Panc1 (cell line): ENCODE results near the gene NR2F6. TPM values are rescaled to one million over a fixed set of nuclear protein-coding genes. Genes with fewer than 3 reads are reported as not detected.

Source experiments
- total RNA-seq: library from RNA; stranded (reverse); gene quantifications from one replicate; pipeline ENCODE4 v1.2.1, GENCODE V29; 2021; ENCODE audit not compliant: unreplicated experiment

NR2F6 gene
- total RNA-seq, 1 experiment from 2014 or later = 173 TPM

Other genes with a start within 250 kb of the NR2F6 start
- gene CPAMD8, start 219.1 kb downstream of the NR2F6 start, total RNA-seq = 2.0 TPM
- 18.2 TPM for gene HAUS8, start 170.5 kb downstream of the NR2F6 start, total RNA-seq
- gene MYO9B, start 170.1 kb downstream of the NR2F6 start, total RNA-seq = 79.4 TPM
- 26.2 TPM for gene USE1, start 30.6 kb downstream of the NR2F6 start, total RNA-seq
- 37.1 TPM for gene OCEL1, start 19.7 kb downstream of the NR2F6 start, total RNA-seq
- not detected for gene USHBP1, start 18.8 kb upstream of the NR2F6 start, total RNA-seq
- 79.5 TPM for gene BABAM1, start 21.5 kb upstream of the NR2F6 start, total RNA-seq
- 1.1 TPM for gene ANKLE1, start 36.0 kb upstream of the NR2F6 start, total RNA-seq
- 19.6 TPM for gene ABHD8, start 57.5 kb upstream of the NR2F6 start, total RNA-seq
- gene MRPL34, start 60.0 kb upstream of the NR2F6 start, total RNA-seq = 87.7 TPM
- gene DDA1, start 63.6 kb upstream of the NR2F6 start, total RNA-seq = 56.0 TPM
- 13.5 TPM for gene ANO8, start 88.9 kb upstream of the NR2F6 start, total RNA-seq
- gene GTPBP3, start 91.6 kb upstream of the NR2F6 start, total RNA-seq = 35.3 TPM
- 0.08 TPM for gene PLVAP, start 131.4 kb upstream of the NR2F6 start, total RNA-seq
- 0.51 TPM for gene CCDC194, start 148.3 kb upstream of the NR2F6 start, total RNA-seq
- gene BST2, start 159.7 kb upstream of the NR2F6 start, total RNA-seq = 11.8 TPM
- 42.1 TPM for gene MVB12A, start 174.1 kb upstream of the NR2F6 start, total RNA-seq
- 0.39 TPM for gene TMEM221, start 202.7 kb upstream of the NR2F6 start, total RNA-seq
- not detected for gene NXNL1, start 215.0 kb upstream of the NR2F6 start, total RNA-seq
- gene SLC27A1, start 224.6 kb upstream of the NR2F6 start, total RNA-seq = 5.4 TPM